Urothelium cell line (cell line): ENCODE results near the gene SUSD5.
A peak's percentile ranks its signal among the peaks of the same experiment; 100 is the strongest.
"Not testable (repeated sequence)": the region's sequence is repeated elsewhere in the genome, so short reads cannot be mapped to it uniquely, and the experiment has no call there.

Experiments used
- DNase-seq: peaks from one replicate; pipeline ENCODE4 v3.0.0; 2011; ENCODE audit warnings: low spot score, mixed read lengths
- FAIRE-seq: peaks from 2 replicates; lab custom pipeline; 2011; peaks lifted over from hg19 to GRCh38; lab: Jason Lieb, UNC

The SUSD5 gene

GRCh38 chr3:33117461-33117860 is 101.1 kb downstream of the SUSD5 start:
- FAIRE-seq = no peak
- DNase-seq = no peak

- FAIRE-seq = no peak
- DNase-seq = peak; percentile 58
Observed at GRCh38 chr3:33115024-33115768, 103.4 kb downstream of the SUSD5 start.

- peak; percentile 67 for FAIRE-seq
Observed at GRCh38 chr3:33114622-33115023, 104.0 kb downstream of the SUSD5 start.

GRCh38 chr3:33113772-33114621 is 104.6 kb downstream of the SUSD5 start, which contains the start of gene CRTAP:
Gene CRTAP, plus strand, starts transcription at chr3:33114014. Its CDS starts 64 bp downstream, at chr3:33114078.
- DNase-seq = peak; percentile 94
- FAIRE-seq = no peak

More at GRCh38 chr3:33114622-33115023, 104.0 kb downstream of the SUSD5 start:
- no peak for DNase-seq

- no peak for FAIRE-seq
- DNase-seq = no peak
Observed at GRCh38 chr3:33111581-33111980, 107.0 kb downstream of the SUSD5 start.

- not testable (repeated sequence) for DNase-seq, FAIRE-seq
Observed at GRCh38 chr3:33106854-33107253, 111.8 kb downstream of the SUSD5 start.

- DNase-seq = no peak
- FAIRE-seq = no peak
Observed at GRCh38 chr3:33105341-33105948, 113.2 kb downstream of the SUSD5 start.

GRCh38 chr3:33104803-33105202 is 113.8 kb downstream of the SUSD5 start:
- DNase-seq (no peak), FAIRE-seq (no peak)

- DNase-seq = no peak
- FAIRE-seq = no peak
Observed at GRCh38 chr3:33103480-33103879, 115.1 kb downstream of the SUSD5 start.

- DNase-seq = no peak
- no peak for FAIRE-seq
Observed at GRCh38 chr3:33103034-33103433, 115.6 kb downstream of the SUSD5 start.

GRCh38 chr3:33100229-33100628 is 118.4 kb downstream of the SUSD5 start:
- FAIRE-seq (no peak), DNase-seq (no peak)
